ENCODE data around the gene DCPS. TPM values are rescaled to one million over a fixed set of nuclear protein-coding genes. Genes with fewer than 3 reads are reported as not detected.

Gene DCPS
- total RNA-seq, 1 experiment from 2014 or later = 25.6 TPM

- no peak for ATAC-seq
- H3K9ac ChIP-seq (ENCODE audit: low read length) = no peak overlapping the region
- H3K79me2 ChIP-seq (ENCODE audit: insufficient read depth, low read length) = no peaks in the 10 kb centered on the region
- DNase-seq (ENCODE audit: low read depth, low spot score) = no peak
- ChIA-PET POLR2A (no interaction called here), RAD21 (ENCODE audit: low non-redundant PET in 1 of 2, low total read pairs in 2 of 2, uncharacterized antibody in 2 of 2, unreplicated experiment in 2 of 2) (no interaction called here), CTCF (no interaction called here)
- H3K9me2 ChIP-seq (ENCODE audit: insufficient read depth) = no peaks in the 10 kb centered on the region
- no peak overlapping the region for H3K4me2 ChIP-seq (ENCODE audit: low read length)
- H2AFZ ChIP-seq (ENCODE audit: low read depth, low read length, poor library complexity, severe bottlenecking) = no peak overlapping the region
- no peak overlapping the region for H3K4me3 ChIP-seq (replicated peaks in 1 of 2; ENCODE audit: low read depth in 1 of 2, low read length in 2 of 2)
- no peaks in the 10 kb centered on the region for H3K36me3 ChIP-seq (ENCODE audit: control insufficient read depth in 1 of 2, insufficient read depth in 2 of 2, low read length in 2 of 2)
- H3K4me1 ChIP-seq (ENCODE audit: control insufficient read depth in 1 of 2, insufficient read depth in 2 of 2, low read length in 2 of 2) = peaks cover 0 to 10% of the 10 kb centered on the region in 2 experiments; a peak in 2 of 4 replicates
- BruUV-seq (replicated peaks) = no TSS peak
- no peaks in the 10 kb centered on the region for H3K9me3 ChIP-seq (ENCODE audit: control insufficient read depth in 1 of 2, insufficient read depth in 1 of 2, low read depth in 1 of 2, low read length in 2 of 2)
- H4K20me1 ChIP-seq (ENCODE audit: insufficient read depth) = no peaks in the 10 kb centered on the region
- no peak for TF ChIP-seq ATF3 (IDR thresholded peaks at IDR 0.05)
- no peak for TF ChIP-seq EZH2 (IDR thresholded peaks at IDR 0.05)
- no peak for TF ChIP-seq POLR2A (IDR thresholded peaks at IDR 0.05; ENCODE audit: borderline replicate concordance, extremely low read depth, insufficient read depth, insufficient read length)
- no peak for TF ChIP-seq TCF7L2 (IDR thresholded peaks at IDR 0.05; ENCODE audit: borderline replicate concordance, extremely low read depth, insufficient read depth, insufficient read length)
- no peak for TF ChIP-seq SIN3A (IDR thresholded peaks at IDR 0.05; ENCODE audit: low read depth)
- no peak for TF ChIP-seq JUND (IDR thresholded peaks at IDR 0.05)
- intact Hi-C loops (cut with micrococcal nuclease) = no loop called here
- no peaks in the 10 kb centered on the region for H3K27me3 ChIP-seq (ENCODE audit: insufficient read depth, low read length)
- H3K27ac ChIP-seq (ENCODE audit: low read depth, low read length) = no peak overlapping the region
These were observed 24.6 kb downstream of the DCPS start for GRCh38 chr11:126328444-126328843.

DNA sequence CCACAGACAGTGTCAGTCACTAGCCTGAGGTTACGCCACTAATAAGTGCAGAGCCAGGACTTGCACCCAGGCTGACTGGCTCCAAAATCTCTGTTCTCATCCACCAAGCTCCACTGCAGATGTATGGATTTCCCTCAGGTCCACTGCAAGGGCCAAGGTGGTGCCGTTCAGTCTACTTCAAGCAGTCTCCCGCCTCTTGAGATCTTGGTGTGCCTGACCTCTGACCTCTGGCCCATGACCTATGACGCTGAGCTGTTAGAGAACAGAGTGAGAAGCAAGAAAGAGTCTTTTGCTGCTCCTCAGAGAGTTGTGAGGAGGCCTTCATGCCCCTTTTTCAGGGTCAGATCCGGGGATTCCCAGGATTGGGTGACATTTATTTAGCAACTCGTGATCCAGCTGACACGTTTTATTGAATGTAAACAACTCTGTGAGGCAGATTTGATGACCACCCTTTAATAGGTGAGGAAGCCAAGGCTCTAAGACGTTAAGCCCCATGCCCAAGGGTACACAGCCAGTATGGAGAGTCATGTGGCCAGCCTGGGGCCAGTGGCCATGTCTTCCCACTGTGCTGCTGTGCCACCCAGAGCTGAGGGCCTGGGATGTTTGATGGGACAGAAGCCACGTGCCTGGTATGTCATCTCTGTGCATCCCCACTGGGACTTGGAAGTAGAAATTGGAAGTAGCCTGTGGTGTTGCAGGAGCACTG lies 25.2 kb downstream of the DCPS start:
- Histone ChIP-seq H3K4me1 (ENCODE audit: control insufficient read depth in 1 of 2, insufficient read depth in 2 of 2, low read length in 2 of 2) (peaks cover 0 to 10% of the 10 kb centered on the region in 2 experiments; a peak in 2 of 4 replicates), H4K20me1 (ENCODE audit: insufficient read depth) (no peaks in the 10 kb centered on the region), H3K9ac (ENCODE audit: low read length) (no peak overlapping the region), H3K27me3 (ENCODE audit: insufficient read depth, low read length) (no peaks in the 10 kb centered on the region), H2AFZ (ENCODE audit: low read depth, low read length, poor library complexity, severe bottlenecking) (no peak overlapping the region), H3K36me3 (ENCODE audit: control insufficient read depth in 1 of 2, insufficient read depth in 2 of 2, low read length in 2 of 2) (no peaks in the 10 kb centered on the region), H3K4me2 (ENCODE audit: low read length) (no peak overlapping the region), H3K27ac (ENCODE audit: low read depth, low read length) (no peak overlapping the region), H3K79me2 (ENCODE audit: insufficient read depth, low read length) (no peaks in the 10 kb centered on the region), H3K4me3 (replicated peaks in 1 of 2; ENCODE audit: low read depth in 1 of 2, low read length in 2 of 2) (no peak overlapping the region), H3K9me2 (ENCODE audit: insufficient read depth) (no peaks in the 10 kb centered on the region), H3K9me3 (ENCODE audit: control insufficient read depth in 1 of 2, insufficient read depth in 1 of 2, low read depth in 1 of 2, low read length in 2 of 2) (no peaks in the 10 kb centered on the region)
- no peak for DNase-seq (ENCODE audit: low read depth, low spot score)
- CTCF ChIA-PET = no interaction called here
- no peak for TF ChIP-seq POLR2AphosphoS5 (IDR thresholded peaks at IDR 0.05; ENCODE audit: low read depth, low read length)
- no peak for TF ChIP-seq ATF3 (IDR thresholded peaks at IDR 0.05)
- TF ChIP-seq, protein P1, sequence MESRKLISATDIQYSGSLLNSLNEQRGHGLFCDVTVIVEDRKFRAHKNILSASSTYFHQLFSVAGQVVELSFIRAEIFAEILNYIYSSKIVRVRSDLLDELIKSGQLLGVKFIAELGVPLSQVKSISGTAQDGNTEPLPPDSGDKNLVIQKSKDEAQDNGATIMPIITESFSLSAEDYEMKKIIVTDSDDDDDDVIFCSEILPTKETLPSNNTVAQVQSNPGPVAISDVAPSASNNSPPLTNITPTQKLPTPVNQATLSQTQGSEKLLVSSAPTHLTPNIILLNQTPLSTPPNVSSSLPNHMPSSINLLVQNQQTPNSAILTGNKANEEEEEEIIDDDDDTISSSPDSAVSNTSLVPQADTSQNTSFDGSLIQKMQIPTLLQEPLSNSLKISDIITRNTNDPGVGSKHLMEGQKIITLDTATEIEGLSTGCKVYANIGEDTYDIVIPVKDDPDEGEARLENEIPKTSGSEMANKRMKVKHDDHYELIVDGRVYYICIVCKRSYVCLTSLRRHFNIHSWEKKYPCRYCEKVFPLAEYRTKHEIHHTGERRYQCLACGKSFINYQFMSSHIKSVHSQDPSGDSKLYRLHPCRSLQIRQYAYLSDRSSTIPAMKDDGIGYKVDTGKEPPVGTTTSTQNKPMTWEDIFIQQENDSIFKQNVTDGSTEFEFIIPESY (IDR thresholded peaks at IDR 0.05; ENCODE audit: extremely low read depth, insufficient replicate concordance, low read length) = no peak
- no peak for TF ChIP-seq CBX3 (IDR thresholded peaks at IDR 0.05; ENCODE audit: low read depth)
- no peak for TF ChIP-seq POLR2A (IDR thresholded peaks at IDR 0.05; ENCODE audit: borderline replicate concordance, extremely low read depth, insufficient read depth, insufficient read length)
- no peak for TF ChIP-seq EGR1 (IDR thresholded peaks at IDR 0.05; ENCODE audit: low read depth)
- no peak for TF ChIP-seq ZFX (IDR thresholded peaks at IDR 0.05)
- TF ChIP-seq JUND (IDR thresholded peaks at IDR 0.05) = no peak
- TF ChIP-seq SRF (IDR thresholded peaks at IDR 0.05; ENCODE audit: low read depth) = no peak
- TF ChIP-seq TCF7L2 (IDR thresholded peaks at IDR 0.05; ENCODE audit: borderline replicate concordance, extremely low read depth, insufficient read depth, insufficient read length) = no peak
- TF ChIP-seq SIN3A (IDR thresholded peaks at IDR 0.05; ENCODE audit: low read depth) = no peak
- TF ChIP-seq EZH2phosphoT487 (IDR thresholded peaks at IDR 0.05; ENCODE audit: borderline replicate concordance) = no peak
- TF ChIP-seq, protein P2, sequence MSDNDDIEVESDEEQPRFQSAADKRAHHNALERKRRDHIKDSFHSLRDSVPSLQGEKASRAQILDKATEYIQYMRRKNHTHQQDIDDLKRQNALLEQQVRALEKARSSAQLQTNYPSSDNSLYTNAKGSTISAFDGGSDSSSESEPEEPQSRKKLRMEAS (IDR thresholded peaks at IDR 0.05) = no peak
- TF ChIP-seq EZH2 (IDR thresholded peaks at IDR 0.05) = no peak
- TF ChIP-seq, protein P3, sequence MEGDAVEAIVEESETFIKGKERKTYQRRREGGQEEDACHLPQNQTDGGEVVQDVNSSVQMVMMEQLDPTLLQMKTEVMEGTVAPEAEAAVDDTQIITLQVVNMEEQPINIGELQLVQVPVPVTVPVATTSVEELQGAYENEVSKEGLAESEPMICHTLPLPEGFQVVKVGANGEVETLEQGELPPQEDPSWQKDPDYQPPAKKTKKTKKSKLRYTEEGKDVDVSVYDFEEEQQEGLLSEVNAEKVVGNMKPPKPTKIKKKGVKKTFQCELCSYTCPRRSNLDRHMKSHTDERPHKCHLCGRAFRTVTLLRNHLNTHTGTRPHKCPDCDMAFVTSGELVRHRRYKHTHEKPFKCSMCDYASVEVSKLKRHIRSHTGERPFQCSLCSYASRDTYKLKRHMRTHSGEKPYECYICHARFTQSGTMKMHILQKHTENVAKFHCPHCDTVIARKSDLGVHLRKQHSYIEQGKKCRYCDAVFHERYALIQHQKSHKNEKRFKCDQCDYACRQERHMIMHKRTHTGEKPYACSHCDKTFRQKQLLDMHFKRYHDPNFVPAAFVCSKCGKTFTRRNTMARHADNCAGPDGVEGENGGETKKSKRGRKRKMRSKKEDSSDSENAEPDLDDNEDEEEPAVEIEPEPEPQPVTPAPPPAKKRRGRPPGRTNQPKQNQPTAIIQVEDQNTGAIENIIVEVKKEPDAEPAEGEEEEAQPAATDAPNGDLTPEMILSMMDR (IDR thresholded peaks at IDR 0.05 in 2 of 3, conservative IDR thresholded peaks at IDR 0.05 in 1 of 3; ENCODE audit: borderline replicate concordance in 1 of 3, insufficient read depth in 1 of 3, low read depth in 2 of 3, low read length in 2 of 3) = no peak
- POLR2A ChIA-PET = no interaction called here
- intact Hi-C loops (cut with micrococcal nuclease) = no loop called here
- RAD21 ChIA-PET (ENCODE audit: low non-redundant PET in 1 of 2, low total read pairs in 2 of 2, uncharacterized antibody in 2 of 2, unreplicated experiment in 2 of 2) = no interaction called here
- BruUV-seq (replicated peaks) = no TSS peak
- no peak for ATAC-seq
